ENCODE data around the gene SMIM24.
"Not testable (repeated sequence)": the region's sequence is repeated elsewhere in the genome, so short reads cannot be mapped to it uniquely, and the experiment has no call there.

The SMIM24 gene

GRCh38 chr19:3513229-3514140, 33.2 kb upstream of the SMIM24 start:
- DNase-seq: no peak

GRCh38 chr19:3512562-3513228, 32.4 kb upstream of the SMIM24 start:
- DNase-seq: no peak

- DNase-seq: no peak
These were observed 31.4 kb upstream of the SMIM24 start for GRCh38 chr19:3511506-3512251.

GRCh38 chr19:3510727-3511126, 30.4 kb upstream of the SMIM24 start:
- no peak for DNase-seq

GRCh38 chr19:3509566-3509989, 29.3 kb upstream of the SMIM24 start:
- DNase-seq: no peak

- DNase-seq: no peak
These were observed 28.6 kb upstream of the SMIM24 start for GRCh38 chr19:3508771-3509535.

GRCh38 chr19:3508121-3508661, 27.9 kb upstream of the SMIM24 start:
- DNase-seq: not testable (repeated sequence)

- DNase-seq: no peak
These were observed 27.2 kb upstream of the SMIM24 start for GRCh38 chr19:3507371-3508120.

GRCh38 chr19:3506384-3507340, 26.3 kb upstream of the SMIM24 start:
- peak; percentile 19 for DNase-seq

- DNase-seq: peak; percentile 100
These were observed 25.5 kb upstream of the SMIM24 start, which contains the start of gene FZR1 for GRCh38 chr19:3505598-3506383. Gene FZR1, plus strand, starts transcription at chr19:3506311. Its CDS starts 16,679 bp downstream, at chr19:3522990.

GRCh38 chr19:3504735-3505134, 24.4 kb upstream of the SMIM24 start:
- DNase-seq: peak; percentile 23

- no peak for DNase-seq
These were observed 22.8 kb upstream of the SMIM24 start for GRCh38 chr19:3503036-3503572.

GRCh38 chr19:3501780-3502179, 21.5 kb upstream of the SMIM24 start:
- no peak for DNase-seq

- DNase-seq: peak; percentile 97
These were observed 20.2 kb upstream of the SMIM24 start, which contains the start of gene DOHH for GRCh38 chr19:3500429-3501101. Gene DOHH, minus strand, starts transcription at chr19:3500674. Its CDS starts 3,860 bp downstream, at chr19:3496814.

GRCh38 chr19:3499738-3500428, 19.6 kb upstream of the SMIM24 start:
- no peak for DNase-seq

GRCh38 chr19:3497757-3498520, 17.6 kb upstream of the SMIM24 start:
- DNase-seq: no peak

Data from suppressor macrophage treated with lipopolysaccharide for 4 hours (primary cell).